ENCODE data around the gene DOK4.
"Not testable (repeated sequence)": the region's sequence is repeated elsewhere in the genome, so short reads cannot be mapped to it uniquely, and the experiment has no call there.

DOK4 gene

DNA sequence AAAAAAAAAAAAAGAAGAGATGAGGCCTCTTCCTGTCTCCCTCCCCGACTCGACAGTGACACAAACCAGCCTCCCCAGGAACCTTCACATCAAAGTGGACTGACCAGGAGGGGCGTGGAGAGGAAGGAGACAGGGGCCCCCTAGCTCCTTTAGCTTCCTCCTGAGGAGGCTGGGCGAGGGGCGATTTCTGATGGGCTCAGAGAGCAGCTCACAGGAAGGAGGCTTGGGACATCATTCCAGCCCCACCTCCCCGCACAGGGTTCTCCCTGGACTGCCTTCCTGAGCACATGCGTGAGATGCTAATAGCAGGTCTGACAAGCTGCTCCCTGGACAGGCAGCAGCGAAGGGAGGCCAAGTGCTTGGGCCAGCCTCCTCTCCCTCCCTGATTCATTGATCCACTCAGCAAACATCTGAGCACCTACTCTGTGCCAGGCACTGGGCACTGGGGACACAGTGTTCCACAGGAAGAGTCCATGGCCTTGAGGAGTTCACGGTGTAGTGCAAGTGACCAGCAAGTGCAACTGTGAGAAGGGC lies 14.4 kb upstream of the DOK4 start:
- no peak for DNase-seq

DNA sequence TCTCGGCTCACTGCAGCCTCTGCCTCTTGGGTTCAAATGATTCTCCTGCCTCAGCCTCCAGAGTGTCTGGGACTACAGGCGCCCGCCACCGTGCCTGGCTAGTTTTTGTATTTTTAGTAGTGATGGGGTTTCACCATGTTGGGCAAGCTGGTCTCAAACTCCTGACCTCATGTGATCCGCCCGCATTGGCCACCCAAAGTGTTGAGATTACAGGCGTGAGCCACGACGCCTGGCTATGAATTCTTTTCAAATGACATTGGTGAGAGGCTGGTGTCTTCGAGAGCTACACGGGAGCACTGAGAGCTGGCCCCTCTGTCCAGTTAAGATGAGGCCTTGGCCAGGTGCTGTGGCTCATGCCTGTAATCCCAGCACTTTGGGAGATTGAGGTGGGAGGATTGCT lies 13.6 kb upstream of the DOK4 start:
- not testable (repeated sequence) for DNase-seq

GRCh38 chr16:57498031-57498430 lies 11.7 kb upstream of the DOK4 start:
- no peak for DNase-seq

DNA sequence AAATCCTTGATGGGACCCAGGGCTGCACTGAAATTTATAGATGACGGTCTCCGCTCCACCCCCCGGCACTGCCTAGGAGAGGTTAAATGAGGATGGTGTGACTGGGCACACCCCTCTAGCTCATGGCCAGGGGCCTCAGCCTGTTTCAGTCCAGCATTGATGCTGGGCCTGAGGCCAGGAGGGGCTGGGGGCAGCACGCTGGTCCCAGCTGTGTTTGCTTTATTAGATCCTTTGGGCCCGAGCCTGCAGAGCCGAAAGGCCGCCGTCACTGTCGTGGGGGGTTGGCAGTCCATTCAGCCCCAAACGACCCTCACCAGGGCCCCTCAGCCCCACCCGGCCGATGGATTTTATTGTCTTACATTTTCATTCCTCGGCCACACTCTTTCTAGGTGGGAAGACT lies 10.8 kb upstream of the DOK4 start:
- no peak for DNase-seq

GRCh38 chr16:57493767-57494166 lies 7.5 kb upstream of the DOK4 start:
- DNase-seq, result no peak

GRCh38 chr16:57489229-57489628 lies 2.9 kb upstream of the DOK4 start:
- no peak for DNase-seq

DNA sequence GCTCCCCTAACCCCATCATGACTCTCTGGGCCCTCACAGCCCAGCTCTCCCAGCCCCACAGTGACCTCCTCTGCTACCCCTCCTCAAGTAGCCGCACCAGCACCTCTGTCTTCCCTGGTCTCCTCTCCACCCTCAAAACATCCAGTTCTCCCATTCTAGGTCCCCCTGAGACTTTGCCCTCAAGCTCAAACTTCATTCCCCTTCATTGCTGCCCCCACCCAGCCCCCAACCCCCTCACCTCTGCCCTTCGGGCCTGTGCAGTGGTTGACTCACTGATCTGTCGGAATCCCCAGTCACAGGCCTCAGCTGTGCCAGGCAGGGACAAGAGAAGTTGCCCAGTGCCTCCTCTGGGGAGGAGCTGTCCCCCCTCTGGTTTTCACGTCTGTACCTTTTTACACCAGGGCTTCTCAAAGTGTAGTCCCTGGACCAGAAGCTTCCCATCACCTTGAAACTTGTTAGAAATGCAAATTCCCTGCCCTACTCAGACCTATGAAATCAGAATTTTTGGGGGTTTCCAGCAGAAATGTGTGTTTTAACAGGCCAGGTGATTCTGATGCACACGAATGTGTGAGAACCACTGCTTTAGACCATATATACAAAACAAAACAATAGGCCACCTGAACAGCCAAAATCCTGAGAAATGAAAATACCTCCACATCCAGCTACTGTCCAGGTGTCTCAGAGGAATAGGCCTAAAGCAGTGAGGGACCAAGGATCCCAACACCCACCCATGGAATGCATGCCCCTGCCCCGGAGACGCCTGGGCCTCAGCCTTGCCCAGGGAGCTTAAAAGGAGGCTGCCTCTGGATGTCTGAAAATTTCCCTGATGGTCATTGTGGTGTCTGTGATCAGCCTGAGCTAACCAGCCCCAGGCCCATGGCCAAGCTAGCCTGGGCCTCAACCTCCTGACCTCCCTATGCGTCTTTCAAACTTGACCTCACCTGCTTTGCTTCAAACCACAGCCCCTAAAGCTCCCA lies 853 bp upstream of the DOK4 start:
- no peak for DNase-seq

DNA sequence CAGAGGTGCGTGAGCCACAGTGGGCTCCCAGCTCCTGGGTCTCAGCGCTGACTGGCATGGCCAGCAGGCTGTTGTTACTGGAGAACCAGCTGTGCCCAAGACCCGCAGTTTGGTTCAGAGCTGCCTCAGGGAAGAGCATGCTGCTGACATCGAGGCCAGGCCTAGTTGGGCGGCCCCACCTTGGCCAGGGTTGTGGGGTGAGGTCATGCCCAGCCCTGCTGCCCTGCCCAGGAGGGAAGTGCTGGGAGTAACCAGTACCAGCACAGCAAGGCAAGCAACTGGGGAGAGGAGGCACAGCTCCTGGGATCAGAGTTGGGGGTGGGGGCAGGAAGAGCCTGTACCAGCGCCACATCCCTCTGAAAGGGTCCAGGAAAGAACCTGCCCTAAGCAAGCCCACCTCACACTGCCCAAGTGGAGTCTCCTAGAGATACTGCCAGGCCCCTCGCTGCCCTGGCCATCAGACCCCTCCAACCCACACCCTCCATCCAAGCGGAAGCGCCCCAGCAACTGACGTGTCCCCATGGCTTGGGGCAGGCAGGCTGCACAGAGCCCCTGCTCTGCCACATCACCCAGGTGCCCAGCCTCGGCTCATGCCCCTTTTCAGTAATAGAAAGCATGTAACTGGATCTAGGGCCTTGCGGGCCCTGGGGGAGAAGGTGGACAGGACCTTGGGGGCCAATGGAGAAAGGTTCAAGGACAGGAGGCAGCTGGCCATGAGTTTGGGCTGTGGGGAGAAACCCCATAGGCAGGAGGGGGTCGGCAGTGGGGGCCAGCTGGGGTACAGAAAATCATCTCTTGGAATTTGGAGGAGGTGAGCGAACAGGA lies 990 bp downstream of the DOK4 start:
- DNase-seq, result no peak

DNA sequence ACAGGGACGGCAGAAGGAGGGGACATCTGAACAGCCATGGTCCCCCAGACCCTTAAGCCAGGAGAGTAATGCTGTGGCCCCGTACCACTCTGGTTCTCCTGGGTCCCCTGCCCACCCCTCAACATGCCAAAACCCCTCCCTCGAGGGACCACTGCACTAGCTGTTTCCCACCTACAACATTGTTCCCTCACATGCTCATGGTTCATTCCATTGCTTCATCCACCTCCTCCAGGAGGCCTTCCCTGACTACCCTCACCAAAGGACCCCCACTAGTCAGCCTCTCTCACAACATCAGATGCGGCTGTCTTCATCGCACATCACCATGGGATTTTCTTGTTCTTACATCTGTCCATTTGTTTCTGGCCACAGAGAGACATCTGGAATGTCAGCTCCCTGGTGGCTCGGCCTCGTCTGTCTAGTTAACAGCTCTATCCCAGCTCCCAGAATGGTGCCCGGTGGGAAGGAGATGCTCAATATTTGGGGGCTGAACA lies 1.7 kb downstream of the DOK4 start:
- DNase-seq, result no peak

- DNase-seq, result no peak
Measured at GRCh38 chr16:57483725-57484514, 2.4 kb downstream of the DOK4 start.

DNA sequence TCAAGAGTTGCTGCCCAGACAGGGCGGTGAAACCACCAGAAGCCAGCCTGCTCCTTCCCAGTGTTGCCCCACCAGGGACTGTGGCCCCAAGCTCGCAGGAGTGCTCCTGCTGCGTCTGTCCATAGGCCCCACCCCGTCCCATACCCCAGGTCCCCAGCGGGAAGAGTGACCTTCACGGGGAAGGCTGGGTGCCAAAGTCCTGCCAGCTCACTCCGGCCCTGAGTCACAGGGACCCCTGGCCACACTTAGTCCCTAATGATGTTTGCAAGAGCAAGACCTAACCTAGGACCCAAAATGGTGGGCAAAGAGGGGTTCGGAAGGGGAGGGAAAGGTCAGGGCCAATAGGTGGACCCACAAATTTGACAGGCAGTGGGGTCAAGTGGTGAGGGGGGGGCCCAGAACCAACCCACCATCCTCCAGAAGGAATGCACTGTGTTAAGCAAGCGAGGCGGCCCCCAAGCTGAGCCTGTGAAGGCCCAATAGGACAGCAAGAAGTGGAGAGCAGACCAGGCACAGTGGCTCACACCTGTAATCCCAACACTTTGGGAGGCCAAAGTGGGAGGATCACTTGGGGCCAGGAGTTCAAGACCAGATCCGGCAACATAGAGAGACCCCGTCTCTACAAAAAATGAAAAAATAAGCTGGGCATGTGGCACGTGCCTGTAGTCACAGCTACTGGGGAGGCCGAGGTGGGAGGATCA lies 3.3 kb downstream of the DOK4 start:
- no peak for DNase-seq

DNA sequence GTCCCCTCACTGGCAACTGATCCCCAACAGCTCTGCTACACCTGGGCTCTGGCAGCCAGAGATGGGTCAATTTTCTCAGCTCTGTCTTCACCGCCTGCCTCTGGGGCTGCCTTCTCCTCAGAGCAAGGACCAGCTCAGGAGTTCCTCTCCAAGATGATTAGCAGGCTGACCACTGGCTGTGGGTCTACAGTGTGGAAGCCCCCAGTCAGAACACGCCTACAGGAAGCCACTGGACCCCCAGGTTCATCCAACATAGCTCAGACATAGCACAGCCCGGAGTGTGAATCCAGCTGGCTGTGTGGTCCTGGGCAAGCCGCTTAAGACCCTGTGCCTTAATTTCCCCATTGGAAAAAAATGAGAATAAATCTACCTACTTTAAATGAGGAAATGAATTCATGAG lies 4.9 kb downstream of the DOK4 start:
- DNase-seq, result no peak

- no peak for DNase-seq
Measured at GRCh38 chr16:57480754-57481230, 5.5 kb downstream of the DOK4 start.

- DNase-seq, result no peak
Measured at GRCh38 chr16:57479976-57480753, 6.1 kb downstream of the DOK4 start.

- no peak for DNase-seq
Measured at GRCh38 chr16:57479205-57479975, 6.9 kb downstream of the DOK4 start.

DNA sequence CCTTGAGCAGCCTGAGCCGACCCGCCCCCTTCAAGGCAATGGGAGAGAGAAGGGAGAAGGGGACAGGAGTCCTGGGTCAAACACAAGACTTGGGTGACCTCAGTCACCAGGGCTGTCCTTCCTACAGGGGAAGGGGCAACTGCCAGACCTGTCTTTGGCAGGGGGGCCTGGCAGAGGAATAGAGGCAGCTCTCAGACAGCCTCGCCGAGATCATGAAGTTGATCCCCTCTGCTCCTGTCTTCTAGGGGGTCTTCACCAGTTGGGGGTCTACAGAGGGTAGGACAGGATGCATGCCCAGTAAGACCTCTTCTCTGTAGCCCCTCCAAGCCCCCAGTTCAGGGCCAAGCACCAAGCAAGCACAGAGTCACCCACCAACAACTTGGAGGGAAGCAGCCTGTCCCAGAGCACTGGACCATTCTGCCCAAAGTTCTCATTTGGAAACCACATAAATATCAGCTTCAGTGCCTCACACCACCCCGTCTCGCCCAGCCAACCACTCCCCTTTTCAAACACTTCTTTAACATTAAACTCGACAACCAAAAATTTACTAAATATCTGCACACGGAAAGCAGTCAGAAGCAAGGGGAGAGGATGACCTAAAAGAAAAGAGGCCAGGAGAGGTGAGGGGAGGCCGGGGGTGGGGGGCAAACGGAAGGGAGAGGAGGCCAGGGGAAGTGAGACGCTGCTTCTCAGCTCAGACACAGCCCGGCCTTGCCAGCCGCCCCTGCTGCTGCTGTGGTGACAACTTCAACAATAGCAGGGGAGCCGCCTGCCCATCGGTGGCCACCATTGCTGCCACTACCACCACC lies 7.7 kb downstream of the DOK4 start:
- no peak for DNase-seq

- DNase-seq, result no peak
Measured at GRCh38 chr16:57477531-57478202, 8.6 kb downstream of the DOK4 start.

- no peak for DNase-seq
Measured at GRCh38 chr16:57476546-57477410, 9.5 kb downstream of the DOK4 start.

All from activated CD4-positive, alpha-beta T cell treated with anti-CD3 and anti-CD28 coated beads for 4 hours (primary cell).